NK-92 (cell line): ENCODE data around the gene NACC2.
"Not testable (repeated sequence)": the region's sequence is repeated elsewhere in the genome, so short reads cannot be mapped to it uniquely, and the experiment has no call there.

Experiments
- DNase-seq: peaks from one replicate; lab custom pipeline; 2025; ENCODE audit not compliant: unreplicated experiment; lab: John Stamatoyannopoulos, UW

The NACC2 gene

GRCh38 chr9:135983208-135984071, 111.6 kb downstream of the NACC2 start:
- no peak for DNase-seq

- DNase-seq, result no peak
Observed at GRCh38 chr9:135982499-135983207, 112.4 kb downstream of the NACC2 start.

GRCh38 chr9:135980926-135981630, 114.0 kb downstream of the NACC2 start:
- no peak for DNase-seq

- DNase-seq, result no peak
Observed at GRCh38 chr9:135979547-135980166, 115.4 kb downstream of the NACC2 start.

GRCh38 chr9:135978642-135979546, 116.2 kb downstream of the NACC2 start:
- no peak for DNase-seq

GRCh38 chr9:135976944-135977343, 118.1 kb downstream of the NACC2 start:
- no peak for DNase-seq

GRCh38 chr9:135976531-135976930, 118.6 kb downstream of the NACC2 start:
- DNase-seq, result no peak

- DNase-seq, result no peak
Observed at GRCh38 chr9:135975834-135976233, 119.3 kb downstream of the NACC2 start.

- DNase-seq, result no peak
Observed at GRCh38 chr9:135974220-135974573, 120.9 kb downstream of the NACC2 start.

- DNase-seq, result no peak
Observed at GRCh38 chr9:135973277-135974219, 121.5 kb downstream of the NACC2 start.

GRCh38 chr9:135971892-135972291, 123.2 kb downstream of the NACC2 start:
- DNase-seq, result no peak

GRCh38 chr9:135971111-135971766, 123.8 kb downstream of the NACC2 start:
- DNase-seq, result no peak

GRCh38 chr9:135970128-135970815, 124.8 kb downstream of the NACC2 start:
- no peak for DNase-seq

- DNase-seq, result no peak
Observed at GRCh38 chr9:135969064-135969683, 125.9 kb downstream of the NACC2 start.

GRCh38 chr9:135968601-135969000, 126.5 kb downstream of the NACC2 start:
- DNase-seq, result no peak

- no peak for DNase-seq
Observed at GRCh38 chr9:135968083-135968476, 127.0 kb downstream of the NACC2 start.

- DNase-seq, result not testable (repeated sequence)
Observed at GRCh38 chr9:135966916-135967260, 128.2 kb downstream of the NACC2 start.
